Esophagus muscularis mucosa (tissue), 4 donors: ENCODE data around the gene ELAPOR2. TPM values are rescaled to one million over a fixed set of nuclear protein-coding genes. Genes with fewer than 3 reads are reported as not detected.

ENCODE experiments used
- DNase-seq: peaks from one replicate; pipeline ENCODE4 v3.0.0-alpha.2; 2017; ENCODE audit errors: extremely low spot score
- H3K27ac ChIP-seq, 4 donors: fragments of 200-600 bp; sonication (generic); replicated peaks in 1 of 4; 1 replicate in 3 of 4; 2 replicates in 1 of 4; pipeline ENCODE4 v1.5.1; 2016 to 2019; ENCODE audit warnings: mild to moderate bottlenecking in 1 of 4
- H3K27me3 ChIP-seq, 4 donors: fragments of 200-600 bp; sonication (generic); one replicate each; pipeline versions ENCODE4 v1.5.1 to v1.6.0; 2016 to 2019
- H3K36me3 ChIP-seq, 4 donors: fragments of 200-600 bp; sonication (generic); one replicate each; pipeline ENCODE4 v1.5.1; 2016 to 2019
- H3K4me1 ChIP-seq, 4 donors: fragments of 200-600 bp; sonication (generic); one replicate each; pipeline ENCODE4 v1.5.1; 2016 to 2019
- H3K4me3 ChIP-seq, 4 donors: fragments of 200-600 bp; sonication (generic); 1 replicate in 2 of 4; 2 replicates in 2 of 4; pipeline ENCODE4 v1.5.1; 2016 to 2019; ENCODE audit warnings: mild to moderate bottlenecking in 4 of 4, moderate library complexity in 1 of 4
- H3K9me3 ChIP-seq, 4 donors: fragments of 200-600 bp; sonication (generic); 1 replicate in 3 of 4; 2 replicates in 1 of 4; pipeline ENCODE4 v1.5.1; 2016 to 2019
- CTCF ChIP-seq, 3 experiments: fragments of 200-600 bp in 2 of 3; fragments of 450-650 bp in 1 of 3; sonication (generic) in 2 of 3; IDR thresholded peaks; one replicate each; pipeline ENCODE4 v1.5.1; 2017 to 2019; ENCODE audit warnings: antibody characterized with exemption in 3 of 3, mild to moderate bottlenecking in 2 of 3, moderate library complexity in 1 of 3
- EP300 ChIP-seq: sonication (generic); formaldehyde crosslinking; IDR thresholded peaks from one replicate; pipeline ENCODE4 v1.6.1; 2017; ENCODE audit warnings: antibody characterized with exemption
- POLR2A ChIP-seq: fragments of 450-650 bp; IDR thresholded peaks from one replicate; pipeline ENCODE4 v1.6.1; 2017; ENCODE audit warnings: antibody characterized with exemption, moderate library complexity, mild to moderate bottlenecking, low read depth
- POLR2AphosphoS5 ChIP-seq, 2 donors: sonication (generic); formaldehyde crosslinking; IDR thresholded peaks; one replicate each; pipeline ENCODE4 v1.6.1; 2017; ENCODE audit warnings: antibody characterized with exemption in 2 of 2
- WGBS: methylation state at CpG from one replicate; pipeline ENCODE4 v1.1.5; 2018; 5-methylcytosine and 5-hydroxymethylcytosine counted together
- intact Hi-C: fragments of 100-400 bp; cut with DNase I; formaldehyde crosslinking; loops from one replicate; pipeline ENCODE4 v1.15.1; 2023
- total RNA-seq, 4 donors: library from RNA; depleted of rRNA; stranded (reverse); fragments of >200 nt; gene quantifications; one replicate each; pipeline versions ENCODE4 v1.1.0 to v1.2.1, GENCODE V29; 2016

The ELAPOR2 gene
- total RNA-seq, 4 donors from 2014 or later = 17.7 to 20.7 (median 19.8) TPM

- H3K4me3 ChIP-seq = peak overlapping the region; percentile 24 to 47 (median 33)
- no peaks in the 10 kb centered on the region for H3K27me3 ChIP-seq
- H3K27ac ChIP-seq = no peak overlapping the region
- H3K36me3 ChIP-seq = no peaks in the 10 kb centered on the region
- intact Hi-C loops = no loop called here
- no peaks in the 10 kb centered on the region for H3K9me3 ChIP-seq
- TF ChIP-seq POLR2AphosphoS5 (IDR thresholded peaks at IDR 0.05) (no peak), EP300 (no peak), CTCF (IDR thresholded peaks at IDR 0.05) (no peak), POLR2A (no peak)
- no peaks in the 10 kb centered on the region for H3K4me1 ChIP-seq
- 76% methylated on average over 5 of the region's 5 CpGs for WGBS
- no peak for DNase-seq
These were observed 20.3 kb downstream of the ELAPOR2 start for GRCh38 chr7:87038993-87039690.

GRCh38 chr7:87036985-87037384, 22.5 kb downstream of the ELAPOR2 start:
- H3K27me3 ChIP-seq = no peaks in the 10 kb centered on the region
- TF ChIP-seq EP300 (no peak), CTCF (IDR thresholded peaks at IDR 0.05) (no peak), POLR2AphosphoS5 (IDR thresholded peaks at IDR 0.05) (no peak), POLR2A (no peak)
- DNase-seq = no peak
- no peak overlapping the region for H3K27ac ChIP-seq
- intact Hi-C loops = no loop called here
- WGBS = 90% methylated on average over 2 of the region's 2 CpGs
- no peaks in the 10 kb centered on the region for H3K4me1 ChIP-seq
- no peaks in the 10 kb centered on the region for H3K36me3 ChIP-seq
- H3K4me3 ChIP-seq = no peak overlapping the region
- H3K9me3 ChIP-seq = no peaks in the 10 kb centered on the region

- no peak overlapping the region for H3K4me3 ChIP-seq
- no peaks in the 10 kb centered on the region for H3K9me3 ChIP-seq
- no peak for DNase-seq
- H3K4me1 ChIP-seq = peaks cover 0 to 5% (median 1%) of the 10 kb centered on the region in 4 donors
- no peaks in the 10 kb centered on the region for H3K36me3 ChIP-seq
- TF ChIP-seq EP300 = no peak
- no peak for TF ChIP-seq POLR2A
- no peak for TF ChIP-seq CTCF (IDR thresholded peaks at IDR 0.05)
- no peak for TF ChIP-seq POLR2AphosphoS5 (IDR thresholded peaks at IDR 0.05)
- no peak overlapping the region for H3K27ac ChIP-seq
- 74% methylated on average over 4 of the region's 4 CpGs for WGBS
- no peaks in the 10 kb centered on the region for H3K27me3 ChIP-seq
- intact Hi-C loops = no loop called here
These were observed 26.7 kb downstream of the ELAPOR2 start for GRCh38 chr7:87032604-87033339.

- DNase-seq = no peak
These were observed 30.4 kb downstream of the ELAPOR2 start for GRCh38 chr7:87029078-87029477.

GRCh38 chr7:87028636-87029035, 30.8 kb downstream of the ELAPOR2 start:
- TF ChIP-seq POLR2AphosphoS5 (IDR thresholded peaks at IDR 0.05) (no peak), EP300 (no peak), POLR2A (no peak), CTCF (IDR thresholded peaks at IDR 0.05) (no peak)
- H3K27ac ChIP-seq = no peak overlapping the region
- peaks cover 0 to 5% (median 1%) of the 10 kb centered on the region in 4 donors for H3K4me1 ChIP-seq
- no peaks in the 10 kb centered on the region for H3K9me3 ChIP-seq
- no peaks in the 10 kb centered on the region for H3K27me3 ChIP-seq
- no peaks in the 10 kb centered on the region for H3K36me3 ChIP-seq
- whole genome bisulfite sequencing = 52% methylated on average over 1 of the region's 1 CpG
- no peak for DNase-seq
- no peak overlapping the region for H3K4me3 ChIP-seq
- intact Hi-C loops = no loop called here

More at GRCh38 chr7:87029078-87029477, 30.4 kb downstream of the ELAPOR2 start:
- Histone ChIP-seq H3K4me3 (no peak overlapping the region), H3K9me3 (no peaks in the 10 kb centered on the region), H3K27ac (no peak overlapping the region), H3K27me3 (no peaks in the 10 kb centered on the region), H3K36me3 (no peaks in the 10 kb centered on the region), H3K4me1 (peaks cover 0 to 5% (median 1%) of the 10 kb centered on the region in 4 donors)
- no peak for TF ChIP-seq POLR2A
- no peak for TF ChIP-seq EP300
- intact Hi-C loops = no loop called here
- 64% methylated on average over 1 of the region's 1 CpG for WGBS
